Fibroblast of lung (primary cell): Measurements from ENCODE around the gene PRSS21. TPM values are rescaled to one million over a fixed set of nuclear protein-coding genes. Genes with fewer than 3 reads are reported as not detected.

Experiments
- DNase-seq, 2 donors: peaks; one replicate each; pipeline versions ENCODE4 v3.0.0 to v3.0.0-alpha.2; 2010; ENCODE audit warnings: low read depth in 2 of 2
- H2AFZ ChIP-seq: 2 replicates; pipeline ENCODE4 v1.5.1; 2012; ENCODE audit warnings: low read length, control low read depth, inconsistent platforms
- H3K27ac ChIP-seq: 2 replicates; pipeline ENCODE4 v1.5.1; 2011; ENCODE audit warnings: low read length, control low read depth; ENCODE audit not compliant: insufficient read depth
- H3K27me3 ChIP-seq: 2 replicates; pipeline ENCODE4 v1.5.1; 2011; ENCODE audit warnings: mild to moderate bottlenecking, low read length; ENCODE audit not compliant: control insufficient read depth, insufficient read depth
- H3K36me3 ChIP-seq: 2 replicates; pipeline ENCODE4 v1.5.1; 2011; ENCODE audit warnings: low read length; ENCODE audit not compliant: control insufficient read depth, insufficient read depth
- H3K4me1 ChIP-seq: 2 replicates; pipeline ENCODE4 v1.5.1; 2011; ENCODE audit warnings: low read length; ENCODE audit not compliant: control insufficient read depth, insufficient read depth; ENCODE audit errors: extremely low read depth
- H3K4me2 ChIP-seq: 2 replicates; pipeline ENCODE4 v1.5.1; 2011; ENCODE audit warnings: low read length, control low read depth; ENCODE audit not compliant: insufficient read depth; ENCODE audit errors: extremely low read depth
- H3K4me3 ChIP-seq, 4 experiments: fragments of 200-600 bp in 1 of 4; sonication (generic) in 1 of 4; replicated peaks in 1 of 4; 2 replicates each; pipeline ENCODE4 v1.5.1; 2011 to 2016; ENCODE audit warnings: low read length in 4 of 4, low read depth in 3 of 4, mild to moderate bottlenecking in 3 of 4, control low read depth in 2 of 4, inconsistent platforms in 1 of 4, mixed read lengths in 1 of 4; ENCODE audit not compliant: insufficient read depth in 1 of 4; ENCODE audit errors: control extremely low read depth in 1 of 4
- H3K79me2 ChIP-seq: 2 replicates; pipeline ENCODE4 v1.5.1; 2012; ENCODE audit warnings: mild to moderate bottlenecking, low read length, inconsistent platforms; ENCODE audit not compliant: control insufficient read depth, insufficient read depth
- H3K9ac ChIP-seq: 2 replicates; pipeline ENCODE4 v1.5.1; 2011; ENCODE audit warnings: mild to moderate bottlenecking, low read length, control low read depth; ENCODE audit not compliant: insufficient read depth
- H3K9me3 ChIP-seq: 2 replicates; pipeline ENCODE4 v1.5.1; 2012; ENCODE audit warnings: low read depth, low read length; ENCODE audit not compliant: control insufficient read depth, insufficient read depth
- H4K20me1 ChIP-seq: 2 replicates; pipeline ENCODE4 v1.5.1; 2011; ENCODE audit warnings: low read length; ENCODE audit not compliant: control insufficient read depth, insufficient read depth; ENCODE audit errors: extremely low read depth
- CTCF ChIP-seq, 2 donors: IDR thresholded peaks in 1 of 2; conservative IDR thresholded peaks in 1 of 2; 1 replicate in 1 of 2; 2 replicates in 1 of 2; pipeline ENCODE4 v1.5.1; 2011 to 2012; ENCODE audit warnings: low read length in 2 of 2, control low read depth in 1 of 2, inconsistent platforms in 1 of 2, low read depth in 1 of 2, mild to moderate bottlenecking in 1 of 2
- EZH2 ChIP-seq: IDR thresholded peaks from 2 replicates; pipeline ENCODE4 v1.5.1; 2012; ENCODE audit warnings: low read length, control low read depth, mild to moderate bottlenecking; ENCODE audit errors: missing control alignments
- polyA plus RNA-seq, 2 donors: library from polyadenylated mRNA; depleted of rRNA in 1 of 2; stranded (reverse) in 1 of 2; unstranded in 1 of 2; fragments of >200 nt; gene quantifications; 2 replicates each; pipeline ENCODE4 v1.2.1, GENCODE V29; 2011 to 2012; ENCODE audit warnings: missing spikeins in 1 of 2
- total RNA-seq: library from RNA; depleted of rRNA; stranded (reverse); fragments of >200 nt; gene quantifications from 2 replicates; pipeline ENCODE4 v1.2.1, GENCODE V29; 2014

The PRSS21 gene
- total and polyA plus RNA-seq, 2 donors (not counting 1 experiment from before 2014, with no cell fraction given) = 0.17 to 0.22 TPM

- H3K4me1 ChIP-seq = no peaks in the 10 kb centered on the region
- H3K27me3 ChIP-seq = peaks cover 23% of the 10 kb centered on the region
- H3K9me3 ChIP-seq = no peaks in the 10 kb centered on the region
- H4K20me1 ChIP-seq = no peaks in the 10 kb centered on the region
- no peak overlapping the region for H3K4me3 ChIP-seq
- TF ChIP-seq CTCF (conservative IDR thresholded peaks at IDR 0.05 in 1 of 2, IDR thresholded peaks at IDR 0.05 in 1 of 2; ENCODE audit: low read depth in 1 of 2, low read length in 2 of 2) (no peak), EZH2 (no peak)
- DNase-seq = no peak
- no peaks in the 10 kb centered on the region for H3K36me3 ChIP-seq
- H3K9ac ChIP-seq = no peak overlapping the region
- H3K4me2 ChIP-seq = no peak overlapping the region
- H2AFZ ChIP-seq = no peak overlapping the region
- H3K27ac ChIP-seq = no peak overlapping the region
- no peaks in the 10 kb centered on the region for H3K79me2 ChIP-seq
Measured at GRCh38 chr16:2791174-2791573, 25.9 kb upstream of the PRSS21 start.

- H3K4me2 ChIP-seq = no peak overlapping the region
- H3K27me3 ChIP-seq = peaks cover 15% of the 10 kb centered on the region
- H3K4me1 ChIP-seq = no peaks in the 10 kb centered on the region
- H3K27ac ChIP-seq = no peak overlapping the region
- H3K9ac ChIP-seq = no peak overlapping the region
- H3K4me3 ChIP-seq = no peak overlapping the region
- H3K9me3 ChIP-seq = no peaks in the 10 kb centered on the region
- TF ChIP-seq EZH2 = no peak
- H3K36me3 ChIP-seq = no peaks in the 10 kb centered on the region
- H2AFZ ChIP-seq = no peak overlapping the region
- no peaks in the 10 kb centered on the region for H3K79me2 ChIP-seq
- H4K20me1 ChIP-seq = no peaks in the 10 kb centered on the region
- no peak for DNase-seq
Measured at GRCh38 chr16:2792940-2793339, 24.1 kb upstream of the PRSS21 start.

DNA sequence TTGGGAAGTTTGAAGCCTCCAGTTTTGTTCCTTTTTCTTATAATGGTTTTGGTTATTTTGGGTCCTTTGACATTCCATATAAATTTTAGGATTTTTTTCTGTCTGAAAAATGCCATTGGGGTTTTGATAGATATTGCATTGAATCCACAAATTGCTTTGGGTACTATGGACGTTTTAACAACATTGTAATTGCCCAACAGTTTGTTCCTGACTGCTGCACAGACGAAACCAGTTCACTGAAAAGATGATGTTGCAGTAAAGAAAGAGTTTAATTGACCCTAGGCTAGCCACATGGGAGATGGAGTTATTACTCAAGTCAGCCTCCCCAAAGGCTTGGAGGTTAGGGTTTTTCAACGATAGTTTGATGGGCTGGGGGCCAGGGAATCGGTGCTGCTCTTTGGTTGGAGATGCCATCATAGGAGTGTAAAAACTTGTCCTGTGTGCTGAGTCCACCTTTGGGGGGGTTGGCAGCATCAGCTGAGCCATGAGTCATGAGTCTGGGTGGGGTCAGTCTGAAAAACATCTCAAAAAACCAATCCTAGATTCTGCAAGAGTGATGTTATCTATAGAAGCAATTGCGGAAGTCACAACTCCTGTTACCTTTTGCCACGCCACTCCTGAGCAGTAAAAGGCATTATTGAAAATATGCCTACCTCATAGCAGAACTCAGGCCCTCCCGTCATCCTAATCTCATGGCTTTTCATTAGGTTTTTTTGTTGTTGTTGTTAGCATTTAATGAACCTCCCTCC is 21.5 kb upstream of the PRSS21 start:
- no peak overlapping the region for H3K4me3 ChIP-seq
- H2AFZ ChIP-seq = no peak overlapping the region
- H3K9ac ChIP-seq = no peak overlapping the region
- no peaks in the 10 kb centered on the region for H3K79me2 ChIP-seq
- no peak overlapping the region for H3K27ac ChIP-seq
- no peak overlapping the region for H3K4me2 ChIP-seq
- H3K9me3 ChIP-seq = no peaks in the 10 kb centered on the region
- no peak for DNase-seq
- H3K4me1 ChIP-seq = no peaks in the 10 kb centered on the region
- TF ChIP-seq CTCF (conservative IDR thresholded peaks at IDR 0.05 in 1 of 2, IDR thresholded peaks at IDR 0.05 in 1 of 2; ENCODE audit: low read depth in 1 of 2, low read length in 2 of 2) (no peak), EZH2 (no peak)
- peaks cover 9% of the 10 kb centered on the region for H3K27me3 ChIP-seq
- H4K20me1 ChIP-seq = no peaks in the 10 kb centered on the region
- no peaks in the 10 kb centered on the region for H3K36me3 ChIP-seq
